Activated T-cell treated with anti-CD3 and anti-CD28 coated beads for 1 hour (primary cell): ENCODE measurements around the gene DGAT2.
"Not testable (repeated sequence)": the region's sequence is repeated elsewhere in the genome, so short reads cannot be mapped to it uniquely, and the experiment has no call there.

Experiments used
- DNase-seq: peaks from one replicate; pipeline ENCODE4 v3.0.0-alpha.2; 2020; ENCODE audit warnings: low read depth

The DGAT2 gene

DNA sequence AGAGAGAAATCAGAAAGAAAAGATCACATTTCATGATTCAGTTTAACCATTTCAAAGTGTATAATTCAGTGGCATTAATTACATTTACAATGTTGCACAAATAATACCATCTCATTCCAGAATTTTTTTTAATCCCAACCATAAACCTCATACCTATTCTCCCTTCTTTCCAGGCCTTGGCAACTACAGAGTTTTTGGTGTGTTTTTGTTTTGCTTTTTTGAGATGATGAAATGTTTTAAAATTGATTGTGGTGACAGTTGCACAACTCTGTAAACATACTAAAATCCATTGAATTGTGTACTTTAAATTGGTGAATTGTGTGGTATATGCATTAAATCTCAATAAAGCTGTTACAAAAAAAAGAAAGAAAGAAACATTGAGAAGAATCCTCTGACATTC is 13.6 kb upstream of the DGAT2 start:
- not testable (repeated sequence) for DNase-seq

DNA sequence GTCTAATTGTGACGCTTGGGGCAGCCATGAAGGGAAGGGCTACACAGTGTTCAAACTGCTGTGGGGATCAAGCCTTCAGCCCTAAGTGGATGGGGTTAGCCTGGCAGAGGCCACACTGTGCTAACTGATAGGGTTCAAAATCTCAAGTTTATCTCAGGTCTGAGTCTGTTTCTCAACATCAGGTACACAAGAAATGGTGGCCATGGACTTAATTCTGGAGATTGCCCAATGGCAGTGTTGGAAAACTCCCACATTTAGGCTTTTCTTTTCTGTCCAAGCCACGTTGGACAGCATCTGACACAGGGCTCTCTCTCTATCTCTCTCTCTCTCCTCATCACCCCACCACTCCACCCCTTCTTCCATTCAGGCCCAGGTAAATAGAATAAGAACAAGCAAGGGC is 10.9 kb upstream of the DGAT2 start:
- DNase-seq = no peak

DNA sequence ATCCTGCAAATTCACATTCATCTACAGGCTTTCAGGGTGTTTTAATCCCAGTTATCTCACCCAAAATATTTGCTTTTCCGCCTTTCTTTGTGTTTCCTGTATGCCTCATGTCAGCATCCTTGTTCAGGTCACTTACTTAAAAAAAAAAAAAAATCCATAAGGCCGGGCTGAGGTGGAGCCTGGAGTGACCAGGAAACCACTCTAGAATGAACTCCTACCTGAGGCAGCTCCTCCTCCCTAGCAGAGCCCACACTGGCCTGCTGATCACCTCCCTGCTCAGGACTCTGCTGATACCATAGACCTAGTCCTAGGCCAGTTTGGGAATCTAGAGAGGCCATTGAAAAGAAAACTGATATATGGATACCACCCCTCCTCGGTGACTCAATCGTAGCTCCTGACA is 8.7 kb upstream of the DGAT2 start:
- DNase-seq = no peak

DNA sequence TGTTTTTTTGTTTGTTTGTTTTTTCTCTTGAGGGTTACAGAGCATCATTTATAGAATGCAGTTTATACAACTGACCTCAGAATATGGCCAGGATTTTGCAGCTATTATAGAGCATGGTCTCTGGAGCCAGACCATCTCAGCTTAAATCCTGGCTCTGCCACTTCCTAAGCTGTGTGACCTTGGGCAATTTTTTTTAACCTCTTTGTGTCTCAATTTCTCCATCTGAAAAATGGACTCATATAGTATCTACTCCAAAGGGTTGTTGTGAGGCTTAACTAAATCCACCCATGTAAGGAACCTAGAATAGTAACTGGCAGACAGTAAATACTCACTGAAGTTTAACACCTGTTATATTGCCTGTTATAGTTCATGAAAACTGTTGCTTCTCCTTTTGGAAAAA is 8.3 kb upstream of the DGAT2 start:
- DNase-seq = no peak

DNA sequence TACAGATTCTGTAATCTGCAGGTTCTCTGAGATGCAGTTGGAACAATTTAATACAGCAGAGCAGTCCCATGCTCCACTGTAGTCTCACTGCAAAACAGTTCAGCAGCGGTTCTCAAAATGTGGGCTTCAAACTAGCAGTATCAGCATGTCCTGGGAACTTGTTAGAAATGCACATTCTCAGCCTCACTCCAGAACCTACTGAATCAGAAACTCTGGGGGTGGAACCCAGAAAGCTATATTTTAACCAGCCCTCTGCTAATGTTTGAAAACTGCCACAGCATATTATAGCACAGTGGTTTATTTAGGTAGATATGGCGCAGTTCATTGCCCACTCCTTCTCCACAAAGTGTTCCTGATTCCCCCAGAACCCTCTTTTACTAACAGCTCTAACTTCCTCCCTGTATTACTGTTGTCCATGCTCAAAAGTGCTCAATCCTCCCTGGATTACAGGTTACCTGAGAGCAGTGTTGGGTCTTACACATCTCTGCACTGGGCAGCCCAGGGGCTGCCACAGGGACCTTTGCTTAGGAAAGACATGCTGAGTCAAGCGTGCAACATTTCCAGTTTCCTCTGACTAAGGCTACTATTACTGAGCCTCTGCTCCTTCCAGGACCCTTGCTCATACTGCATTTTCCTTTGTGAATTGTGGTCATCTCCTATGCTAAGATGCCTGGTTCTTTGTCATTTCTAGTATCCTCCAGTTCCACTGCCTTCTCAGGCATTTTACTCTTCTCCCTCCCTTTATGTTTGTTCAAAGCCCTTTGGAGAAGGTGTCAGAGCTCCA is 7.7 kb upstream of the DGAT2 start:
- no peak for DNase-seq

DNA sequence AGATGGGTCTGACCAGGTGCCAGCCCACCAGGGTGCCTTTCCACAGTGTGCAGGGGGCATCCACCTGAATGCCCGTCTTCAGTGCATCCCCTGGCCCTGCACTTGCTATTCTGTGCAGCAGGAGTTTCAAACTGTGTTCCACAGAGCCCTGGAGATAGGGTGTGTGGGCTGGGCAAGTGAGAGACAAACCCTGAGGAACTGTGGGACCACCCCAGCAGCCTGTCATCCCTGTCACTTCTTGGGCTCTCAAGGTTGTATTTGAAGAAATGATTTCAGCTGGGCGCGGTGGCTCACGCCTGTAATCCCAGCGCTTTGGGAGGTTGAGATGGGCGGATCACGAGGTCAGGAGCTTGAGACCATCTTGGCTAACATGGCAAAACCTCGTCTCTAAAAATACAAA is 6.4 kb upstream of the DGAT2 start:
- no peak for DNase-seq

DNA sequence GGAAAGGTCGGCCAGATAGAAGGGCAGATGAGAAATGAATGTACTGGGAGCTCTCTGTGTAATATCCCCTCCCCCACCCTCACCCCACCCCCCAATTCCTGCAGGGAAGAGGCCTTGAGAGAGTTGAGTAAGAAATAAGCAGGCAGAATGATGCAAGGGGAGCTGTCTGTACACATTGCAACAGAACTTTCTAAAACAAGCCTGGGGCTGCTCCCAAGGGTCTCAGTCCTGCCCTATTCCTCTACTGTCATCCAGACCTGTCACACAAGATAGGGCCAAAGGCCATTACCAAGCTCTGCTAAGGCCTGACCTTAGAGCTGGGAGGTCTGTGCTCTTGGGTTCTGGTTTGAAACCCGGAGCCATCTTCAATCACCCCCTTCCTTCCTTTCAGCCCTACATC is 5.7 kb upstream of the DGAT2 start:
- DNase-seq = no peak

DNA sequence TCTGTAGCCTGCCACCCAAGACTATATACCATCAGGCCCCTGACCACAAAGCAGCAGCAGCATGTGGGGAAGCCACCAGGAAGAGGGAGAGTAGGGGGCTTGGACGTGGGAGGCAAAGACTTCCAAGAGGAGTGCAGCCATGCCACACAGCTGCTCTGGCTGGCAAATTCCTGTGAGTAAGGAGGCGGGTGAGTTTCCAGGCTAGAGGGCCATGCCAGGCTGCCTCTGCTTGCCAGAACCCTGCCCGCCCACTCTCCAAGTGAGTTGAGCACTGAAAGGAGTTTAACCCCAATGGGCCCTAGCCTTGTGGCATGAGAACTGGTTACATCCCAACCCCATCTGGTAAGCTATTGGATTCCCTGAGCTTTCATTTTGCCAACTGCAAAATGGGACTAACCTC is 4.7 kb upstream of the DGAT2 start:
- no peak for DNase-seq

DNA sequence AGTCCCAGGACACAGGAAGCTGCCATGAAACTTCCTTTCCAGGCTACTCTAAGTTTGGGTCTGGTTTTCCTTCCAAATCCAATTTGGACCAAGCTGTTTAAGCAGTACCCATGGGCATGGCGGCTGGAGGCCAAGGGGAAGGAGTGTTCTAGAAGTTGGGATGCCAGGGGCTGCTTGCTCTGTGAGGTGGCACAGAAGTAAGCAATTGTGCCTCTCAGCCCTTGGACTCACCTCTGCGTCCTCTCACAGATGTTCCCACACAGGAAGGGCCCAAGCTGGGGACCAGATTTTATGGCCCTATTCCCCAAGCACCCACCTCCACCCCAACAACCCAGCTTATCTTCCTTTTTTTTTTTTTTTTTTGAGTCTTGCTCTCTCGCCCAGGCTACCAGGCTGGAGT is 3.5 kb upstream of the DGAT2 start:
- no peak for DNase-seq

DNA sequence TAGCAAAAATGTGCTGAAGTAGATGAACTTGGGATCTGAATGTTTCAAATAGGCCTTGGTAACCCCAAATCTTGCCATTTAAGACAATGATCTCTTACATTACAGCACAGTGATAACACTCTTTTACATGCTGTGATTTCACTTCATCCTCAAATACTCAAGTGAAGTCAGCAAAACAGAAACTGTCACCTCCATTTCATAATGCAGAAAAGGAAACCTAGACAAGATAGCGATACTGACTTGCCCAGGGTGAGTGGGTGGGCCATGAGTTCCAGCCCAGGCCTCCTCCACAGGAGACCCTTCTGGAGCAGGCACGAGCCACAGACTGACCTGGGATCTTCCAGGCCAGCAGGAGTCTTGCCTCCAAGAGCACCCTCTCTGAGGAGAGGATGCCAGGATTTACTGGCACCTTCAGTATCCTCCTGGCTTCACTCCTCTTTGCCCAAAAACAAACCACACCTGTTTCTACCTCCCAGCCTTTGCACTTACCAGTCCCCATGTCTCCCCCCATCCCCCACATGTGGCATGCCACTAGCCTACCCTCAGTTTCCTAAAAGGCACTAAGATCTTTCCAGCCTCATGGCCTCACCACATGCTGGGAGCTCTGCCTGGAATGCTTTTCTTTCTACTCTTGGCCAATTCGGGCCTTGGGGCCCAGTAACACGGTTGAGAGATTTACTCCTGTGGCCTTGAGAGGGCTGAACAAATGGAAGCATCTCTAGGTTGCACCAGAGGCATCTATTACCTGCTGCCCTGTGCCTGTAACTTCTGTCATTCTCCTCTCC is 1.9 kb upstream of the DGAT2 start:
- no peak for DNase-seq

DNA sequence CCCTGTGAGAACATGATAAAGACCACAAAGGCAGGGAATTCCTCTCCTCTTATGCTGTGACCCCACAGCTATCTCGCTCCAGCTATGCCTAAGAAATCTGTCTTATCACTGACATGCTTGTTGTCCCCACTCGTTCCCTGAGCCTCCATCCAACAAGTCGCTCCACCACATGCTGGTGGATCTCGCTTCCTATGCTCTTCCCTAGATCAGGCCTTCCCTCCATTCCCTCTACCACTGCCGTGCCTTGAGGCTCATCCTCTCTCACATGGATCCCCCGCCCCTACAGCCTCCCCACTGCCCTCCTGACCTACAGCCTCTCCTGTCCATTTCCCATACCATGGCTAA is 1.4 kb upstream of the DGAT2 start:
- DNase-seq = no peak

DNA sequence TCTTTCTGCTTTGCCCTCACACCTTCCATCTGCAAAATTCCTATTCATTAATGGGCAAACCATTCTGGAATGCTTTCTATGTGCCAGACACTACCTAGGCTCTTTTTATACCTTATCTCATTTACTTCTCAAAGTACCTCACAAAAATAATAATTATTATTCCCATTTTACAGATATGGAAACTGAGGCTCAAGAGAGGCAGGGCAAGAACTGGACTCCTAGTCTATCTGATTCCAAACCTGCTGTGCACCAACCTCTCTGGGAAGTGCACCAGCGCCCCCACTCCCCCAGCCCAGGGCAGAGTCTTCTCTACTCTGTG is 826 bp upstream of the DGAT2 start:
- no peak for DNase-seq

DNA sequence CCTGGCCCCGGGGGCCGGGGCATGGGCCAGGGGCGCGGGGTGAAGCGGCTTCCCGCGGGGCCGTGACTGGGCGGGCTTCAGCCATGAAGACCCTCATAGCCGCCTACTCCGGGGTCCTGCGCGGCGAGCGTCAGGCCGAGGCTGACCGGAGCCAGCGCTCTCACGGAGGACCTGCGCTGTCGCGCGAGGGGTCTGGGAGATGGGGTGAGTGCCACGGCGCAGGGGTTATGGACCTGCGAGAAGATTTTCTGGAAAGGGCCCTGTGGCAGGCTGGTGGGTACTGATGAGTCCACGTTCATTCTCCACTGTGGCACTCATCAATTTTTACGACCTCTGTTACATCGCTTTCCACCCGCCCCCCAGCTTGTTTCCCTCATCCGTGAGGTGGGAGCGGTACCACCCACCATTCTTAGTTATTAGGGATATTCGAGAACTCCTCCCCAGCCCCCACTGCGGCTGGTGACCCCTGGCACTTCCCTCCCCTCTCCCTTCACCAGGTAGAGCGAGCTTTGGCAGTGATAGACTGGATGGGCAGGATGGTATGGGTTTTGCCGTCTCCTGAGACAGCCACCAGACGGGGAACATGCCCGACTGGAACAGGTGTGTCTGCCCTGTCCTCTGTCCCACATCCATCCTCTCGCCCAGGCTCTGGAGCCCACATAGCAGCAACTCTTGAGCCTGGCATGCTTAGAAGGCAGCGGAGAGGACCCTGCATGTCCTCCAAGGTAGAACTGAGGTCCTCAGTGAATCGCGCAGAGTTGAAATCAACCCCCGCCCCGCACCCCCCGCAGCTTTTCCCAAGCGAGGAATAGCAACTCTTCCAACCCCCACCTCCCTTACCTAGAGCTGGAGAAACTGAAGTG is 562 bp downstream of the DGAT2 start:
- DNase-seq = no peak

DNA sequence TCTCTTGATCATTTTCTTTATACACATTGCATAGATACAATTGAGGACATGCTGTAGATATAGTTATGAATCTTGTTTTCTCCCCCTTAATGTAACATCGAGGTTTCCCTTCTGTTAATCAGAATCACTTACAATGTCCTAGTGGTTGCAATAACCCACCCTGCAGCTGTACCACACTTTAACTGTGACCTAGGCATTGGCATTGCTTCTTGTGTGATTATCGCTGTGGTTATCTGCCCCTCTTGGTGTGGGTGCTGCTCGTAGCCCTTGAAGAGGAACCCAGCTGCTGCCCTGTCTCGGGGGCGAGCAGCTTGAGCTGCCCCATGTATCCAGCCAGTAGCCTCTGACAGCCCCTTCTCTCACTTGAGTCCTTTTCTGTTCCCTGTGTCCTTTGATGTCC is 1.5 kb downstream of the DGAT2 start:
- DNase-seq = no peak

DNA sequence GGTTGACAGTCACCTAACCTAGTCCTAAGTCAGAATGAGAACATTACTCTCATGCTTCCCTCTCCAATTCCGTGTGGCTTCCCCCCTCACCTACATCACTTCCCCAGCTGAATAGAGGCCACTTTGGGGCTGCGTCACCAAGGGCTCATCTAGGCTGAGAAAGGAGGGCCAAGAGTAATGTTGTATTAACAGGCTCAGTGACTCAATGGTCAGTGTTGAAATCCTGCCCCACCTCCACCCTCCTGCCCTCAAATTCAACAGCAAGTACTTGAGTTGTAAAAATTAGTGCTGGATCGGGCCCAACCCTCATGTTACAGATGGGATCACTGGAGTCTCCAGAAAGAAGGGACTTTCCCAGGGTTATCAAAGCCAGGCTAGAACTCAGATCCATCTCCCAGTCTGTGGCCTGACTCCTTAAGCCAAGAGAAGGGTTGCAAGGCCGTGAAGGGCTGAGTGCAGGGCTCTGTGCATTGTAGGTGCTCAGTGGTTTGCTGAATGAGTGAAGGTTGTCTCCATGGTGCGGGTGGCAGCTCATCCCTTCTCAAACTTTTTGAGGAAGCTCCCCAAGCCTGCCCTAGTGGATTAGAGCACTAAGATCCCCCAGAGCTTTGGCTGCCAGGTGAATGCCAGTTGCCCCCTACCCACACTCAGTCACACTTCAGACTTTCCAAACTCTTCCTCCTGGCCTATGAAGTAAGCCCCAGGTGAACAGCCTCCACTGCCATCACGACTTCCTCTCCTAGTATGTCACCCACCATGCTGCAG is 3.2 kb downstream of the DGAT2 start:
- DNase-seq = no peak

DNA sequence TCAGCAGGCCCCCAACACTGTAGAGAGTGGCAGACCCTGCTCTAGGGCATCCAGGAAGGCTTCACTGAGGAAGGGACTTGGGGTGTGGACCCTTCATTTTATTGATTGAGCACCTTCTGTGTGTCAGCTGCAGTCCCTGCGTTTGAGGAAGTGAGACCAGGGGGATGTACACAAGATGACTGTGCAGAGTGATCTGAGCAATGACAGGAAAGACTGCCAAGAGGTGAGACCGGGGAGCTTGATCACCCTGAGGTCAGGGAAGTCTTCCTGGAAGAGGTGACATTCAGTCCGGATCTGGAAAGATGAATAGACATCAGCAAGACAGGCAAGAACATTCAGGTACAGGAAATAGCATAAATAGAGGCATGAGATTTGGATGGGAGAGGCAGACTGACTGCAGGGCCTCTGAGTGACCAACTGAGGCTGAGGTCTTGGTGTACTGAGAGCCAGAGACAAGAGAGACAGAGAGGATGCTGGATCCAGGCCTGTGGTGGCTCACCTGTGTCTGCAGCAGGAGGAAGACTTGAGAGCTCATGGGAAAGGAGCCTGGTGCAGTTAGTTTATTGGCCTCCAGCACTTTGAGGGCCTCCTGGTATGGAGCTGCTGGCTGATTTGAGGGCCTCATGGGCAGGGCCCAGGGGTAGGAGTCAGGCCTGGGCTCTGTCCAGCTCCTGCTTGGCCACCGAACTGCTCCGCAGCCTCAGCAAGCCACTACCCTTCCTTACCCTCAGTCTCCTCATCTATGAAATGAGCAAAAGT is 5.2 kb downstream of the DGAT2 start:
- no peak for DNase-seq

DNA sequence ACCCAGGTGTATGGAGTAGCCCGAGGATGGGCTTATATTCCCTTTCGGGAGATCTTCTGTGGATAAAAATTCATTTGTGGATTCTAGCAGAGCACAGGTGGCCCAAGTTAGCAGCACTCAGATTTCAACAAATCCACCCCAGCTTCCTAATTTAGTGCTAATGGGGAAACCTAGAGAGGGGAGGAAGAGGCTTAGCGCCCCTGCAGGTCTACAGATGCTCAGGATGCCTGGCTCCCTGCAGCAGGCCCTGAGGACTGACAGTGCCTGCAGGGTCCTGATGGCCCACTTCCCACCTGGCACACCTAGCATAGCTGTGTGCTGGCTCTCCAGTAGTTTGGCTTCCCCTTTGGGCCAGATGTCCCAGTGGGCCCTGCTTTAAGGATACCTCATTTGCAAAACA is 6.5 kb downstream of the DGAT2 start:
- DNase-seq = no peak

DNA sequence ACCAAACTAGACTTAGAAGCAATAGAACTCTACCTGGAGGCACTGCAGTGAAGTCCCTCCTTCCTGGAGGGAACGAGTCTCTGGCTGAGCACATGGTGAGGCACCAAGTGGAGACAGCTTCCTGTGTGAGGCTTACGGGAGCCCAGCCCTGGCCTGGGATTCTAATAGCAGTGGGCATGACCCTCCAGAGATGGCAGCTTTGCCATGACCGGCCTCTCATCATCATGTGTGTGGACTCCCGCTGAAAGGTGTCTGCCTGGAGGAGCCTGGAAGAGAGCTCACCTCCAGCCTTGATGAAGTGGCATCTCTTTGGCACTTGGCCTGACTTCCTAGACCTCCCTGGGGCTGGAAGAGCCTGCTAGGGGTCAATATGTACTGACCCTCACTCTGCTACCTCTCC is 8.0 kb downstream of the DGAT2 start:
- DNase-seq = no peak

DNA sequence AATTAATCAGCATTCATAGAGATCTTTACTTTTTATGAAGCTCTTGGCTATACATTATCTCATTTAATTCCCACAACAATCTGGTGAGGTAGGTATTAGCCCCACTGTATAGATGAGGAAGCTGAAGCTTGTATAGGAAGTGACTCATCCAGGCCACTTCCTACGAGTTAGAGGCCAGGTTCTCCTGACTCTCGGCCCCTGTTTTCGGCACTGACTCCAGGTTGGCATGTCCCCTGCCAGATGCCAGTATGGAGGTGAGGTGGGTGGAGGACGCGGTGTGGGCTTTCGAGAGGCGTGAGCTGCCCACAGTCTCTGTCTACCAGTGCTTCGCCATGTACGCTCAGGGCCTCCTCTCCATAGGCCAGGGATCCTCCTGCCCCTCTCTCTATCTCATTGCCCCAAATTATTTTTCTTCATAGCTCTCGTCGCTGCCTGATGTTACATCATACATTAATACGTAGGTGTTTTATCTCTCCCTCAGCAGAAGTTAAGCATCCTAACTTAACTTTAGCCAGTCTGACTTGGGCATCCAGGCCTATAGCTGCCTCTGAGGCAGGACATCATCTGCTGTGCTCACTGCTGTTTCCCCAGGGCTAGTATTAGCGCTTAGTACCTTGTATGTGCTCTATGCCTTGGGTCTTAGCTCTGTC is 9.0 kb downstream of the DGAT2 start:
- no peak for DNase-seq

DNA sequence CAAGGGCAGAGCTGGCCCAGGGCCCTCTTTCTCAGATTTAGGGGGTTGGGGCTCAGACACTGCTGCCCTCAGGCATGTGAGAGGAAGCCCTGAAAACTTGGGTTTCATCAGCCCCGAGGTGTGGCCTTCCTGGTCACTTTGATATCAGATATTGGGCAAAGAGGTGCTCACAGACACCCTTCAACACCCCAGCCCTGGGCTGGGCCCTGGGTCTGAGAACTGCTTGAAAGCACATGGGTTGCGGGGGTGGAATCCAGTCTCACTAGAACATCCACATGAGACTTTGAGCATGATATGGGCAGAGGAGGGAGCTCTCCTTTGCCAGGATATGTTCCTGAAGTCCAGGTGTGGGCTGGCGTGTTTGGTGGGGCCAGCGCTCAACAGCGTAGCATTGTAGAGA is 10.4 kb downstream of the DGAT2 start:
- DNase-seq = no peak

DNA sequence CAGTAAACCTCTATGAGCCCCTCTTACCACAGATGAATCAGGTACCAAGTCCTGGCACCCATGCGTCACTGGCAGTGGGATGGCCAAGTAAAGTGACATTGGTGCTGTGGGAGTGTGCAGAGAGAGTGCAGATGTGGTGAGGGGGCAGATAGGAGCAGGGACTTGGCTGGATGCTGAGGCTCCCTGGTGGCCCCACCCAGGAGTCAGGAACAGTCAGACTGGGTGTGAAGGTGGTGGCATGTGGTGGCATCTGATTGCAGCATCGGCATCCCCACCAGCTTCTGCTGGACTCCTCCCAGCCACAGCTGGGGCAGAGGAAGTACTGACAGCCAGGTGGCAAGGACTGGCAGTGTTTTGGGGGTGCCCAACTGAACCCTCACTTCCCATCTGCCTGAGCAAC is 11.4 kb downstream of the DGAT2 start:
- no peak for DNase-seq
